ENCODE measurements around the gene CEP350.
"Not testable (repeated sequence)": the region's sequence is repeated elsewhere in the genome, so short reads cannot be mapped to it uniquely, and the experiment has no call there.

Gene CEP350

DNA sequence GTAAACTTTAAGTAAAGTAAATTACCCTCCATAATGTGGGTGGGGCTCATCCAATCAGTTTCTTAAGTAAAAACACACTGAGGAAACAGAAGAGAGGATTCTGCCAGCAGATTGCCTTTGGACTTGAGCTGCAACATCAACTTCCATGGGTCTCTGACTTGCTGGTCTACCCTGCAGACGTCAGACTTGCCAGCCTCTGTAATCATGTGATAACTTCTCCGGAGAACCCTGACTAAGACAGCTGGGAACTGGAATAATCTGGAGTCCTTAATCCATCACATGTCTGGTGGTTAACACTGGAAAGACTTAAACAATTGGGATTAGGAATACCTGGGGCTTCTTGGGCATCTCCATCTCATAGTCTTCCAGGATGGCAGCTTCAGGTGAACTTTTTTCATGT lies 13.2 kb upstream of the CEP350 start:
- no peak for DNase-seq

DNA sequence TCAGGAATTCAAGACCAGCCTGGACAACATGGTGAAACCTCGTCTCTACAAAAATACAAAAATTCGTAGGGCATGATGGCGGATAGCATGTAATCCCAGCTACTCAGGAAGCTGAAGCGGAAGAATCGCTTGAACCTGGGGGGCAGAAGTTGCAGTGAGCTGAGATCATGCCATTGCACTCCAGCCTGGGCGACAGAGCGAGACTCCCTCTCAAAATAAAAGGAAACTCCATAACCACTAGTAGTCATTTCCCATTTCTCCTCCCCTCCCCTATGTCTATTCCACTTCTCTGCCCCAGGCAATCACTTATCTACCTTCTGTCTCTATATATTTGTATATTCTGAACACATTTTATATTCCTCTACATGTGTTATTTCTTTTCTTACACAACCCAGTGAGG lies 4.0 kb upstream of the CEP350 start:
- no peak for DNase-seq

DNA sequence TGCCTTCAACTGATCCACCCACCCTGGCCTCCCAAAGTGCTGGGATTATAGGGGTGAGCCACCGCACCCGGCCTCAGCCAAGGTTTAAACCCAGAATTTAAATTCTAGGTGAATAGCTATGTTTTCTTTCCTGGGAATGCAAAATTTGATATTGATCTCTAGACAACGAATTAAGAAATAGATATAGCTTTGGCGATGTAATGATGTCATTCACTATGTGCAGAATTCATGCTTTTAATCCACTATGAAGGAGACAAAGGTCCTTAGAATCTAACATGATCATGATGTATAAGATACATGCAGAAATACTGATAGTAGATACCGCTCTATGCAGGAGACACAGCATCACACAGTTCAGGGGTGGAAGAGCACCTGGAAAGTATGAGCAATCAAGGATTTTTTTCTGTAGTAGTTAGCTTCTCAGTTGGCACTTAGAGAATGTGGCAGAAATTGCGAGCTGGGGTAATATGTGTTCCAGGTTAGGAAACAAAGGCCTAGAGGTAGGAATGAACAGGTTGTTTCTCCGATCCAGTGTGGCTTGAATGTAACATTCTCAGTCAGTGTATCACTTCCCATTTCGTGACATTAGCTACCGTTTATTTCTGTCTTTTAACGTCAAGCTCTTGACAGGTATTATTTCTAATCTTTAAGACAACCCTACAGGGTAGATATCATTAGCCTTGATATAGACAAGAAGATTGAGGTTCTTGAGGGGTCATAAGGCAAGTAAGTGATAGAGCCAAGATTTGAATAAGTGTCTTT lies 3.0 kb upstream of the CEP350 start:
- no peak for DNase-seq

DNA sequence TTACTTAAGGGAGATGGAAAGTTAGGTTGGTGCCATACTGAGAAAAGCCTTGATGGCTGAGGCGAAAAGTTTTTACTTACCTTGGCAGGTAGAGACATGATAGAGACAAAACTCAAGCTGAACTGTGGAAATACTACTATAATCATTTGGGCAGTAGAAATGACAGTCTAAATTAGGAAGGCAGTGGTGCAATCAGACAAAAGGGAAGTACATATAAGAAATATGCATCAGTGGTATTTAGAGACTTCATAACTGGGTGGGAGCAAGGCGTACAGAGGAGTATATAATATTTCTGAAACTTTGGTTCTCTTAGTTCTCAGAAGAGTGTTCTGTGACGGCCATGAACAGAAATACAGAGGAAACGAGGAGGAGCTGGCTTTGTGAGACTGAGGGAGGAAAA lies 2.4 kb upstream of the CEP350 start:
- DNase-seq, result no peak

DNA sequence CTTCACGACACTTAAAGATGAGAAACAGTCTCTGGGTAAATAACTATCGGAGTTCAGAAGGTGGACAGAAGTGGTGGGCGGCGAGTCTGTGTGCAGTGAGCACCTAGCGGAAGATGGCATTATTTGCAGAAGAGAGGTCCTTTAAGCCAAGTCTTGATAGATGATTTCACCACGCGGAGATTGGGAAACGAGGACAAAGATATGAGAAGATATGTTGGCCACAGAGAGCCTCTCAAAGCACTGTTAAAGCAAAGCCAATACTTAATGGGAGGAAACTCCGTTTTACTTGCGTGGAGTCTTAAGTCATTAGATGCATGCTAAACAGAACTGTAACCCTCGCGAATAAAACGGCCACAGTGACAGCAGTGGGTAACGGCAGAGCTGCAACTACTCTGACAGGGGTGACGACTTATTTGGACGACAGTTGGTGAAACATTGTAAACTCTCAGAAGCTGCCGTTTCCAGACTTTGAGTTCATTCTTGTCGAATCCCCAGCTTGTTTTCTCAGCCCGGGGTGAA lies 577 bp upstream of the CEP350 start:
- DNase-seq, result peak; percentile 33

DNA sequence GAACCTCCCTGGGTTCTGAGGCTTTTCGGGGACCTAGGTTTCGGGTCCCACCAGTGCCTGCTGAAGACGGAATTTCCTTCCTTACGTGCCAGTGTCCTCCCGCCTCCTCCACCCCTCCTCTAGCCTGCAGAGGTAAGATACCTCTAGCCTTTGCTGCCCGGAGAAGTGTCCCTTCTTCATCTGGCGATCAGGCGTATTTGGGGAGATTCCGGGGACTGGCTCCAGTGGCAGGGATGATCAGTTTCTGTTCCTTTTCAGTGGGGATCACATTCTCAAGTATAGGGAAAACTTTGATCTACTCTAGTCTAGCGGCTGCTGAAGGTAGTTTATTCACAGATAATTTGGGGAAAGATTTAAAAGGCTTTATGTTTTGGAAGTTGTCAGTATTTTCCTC lies 674 bp downstream of the CEP350 start:
- no peak for DNase-seq

DNA sequence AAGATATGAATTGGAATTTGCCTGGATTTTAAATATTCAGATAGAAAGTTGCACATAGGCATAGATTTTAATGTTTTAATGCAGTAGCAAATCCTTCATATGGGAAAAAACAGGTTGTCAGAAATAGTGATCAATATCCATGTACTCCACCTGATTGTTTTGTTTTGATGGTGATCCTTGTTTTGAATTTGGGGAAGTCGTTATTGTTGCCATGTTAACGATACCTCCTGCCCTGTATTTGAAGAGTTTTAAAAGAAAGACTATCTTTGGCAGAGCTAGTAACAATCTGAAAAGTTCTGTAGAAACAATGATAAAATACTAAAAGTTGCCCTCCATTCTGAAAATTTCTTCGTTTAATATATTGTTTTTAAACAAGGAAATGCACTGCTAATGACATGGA lies 1.1 kb downstream of the CEP350 start:
- no peak for DNase-seq

DNA sequence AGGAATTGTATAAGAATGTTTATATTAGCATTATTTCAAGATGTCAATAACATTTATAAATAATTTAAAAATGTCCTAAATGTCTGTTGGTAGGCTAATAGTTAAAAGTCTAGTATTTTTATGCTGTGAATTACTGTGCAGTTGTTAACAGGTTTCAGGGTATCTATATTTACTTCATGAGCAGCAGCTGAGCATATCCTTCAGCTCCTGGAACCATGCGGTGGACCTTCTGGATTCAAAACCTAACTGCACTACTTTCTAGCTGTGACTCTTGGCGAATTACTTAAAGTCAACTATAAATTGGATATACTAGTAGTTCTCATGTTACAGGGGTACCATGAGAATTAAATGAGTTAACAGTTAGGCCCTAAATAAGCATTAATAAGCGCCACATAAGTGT lies 3.7 kb downstream of the CEP350 start:
- no peak for DNase-seq

DNA sequence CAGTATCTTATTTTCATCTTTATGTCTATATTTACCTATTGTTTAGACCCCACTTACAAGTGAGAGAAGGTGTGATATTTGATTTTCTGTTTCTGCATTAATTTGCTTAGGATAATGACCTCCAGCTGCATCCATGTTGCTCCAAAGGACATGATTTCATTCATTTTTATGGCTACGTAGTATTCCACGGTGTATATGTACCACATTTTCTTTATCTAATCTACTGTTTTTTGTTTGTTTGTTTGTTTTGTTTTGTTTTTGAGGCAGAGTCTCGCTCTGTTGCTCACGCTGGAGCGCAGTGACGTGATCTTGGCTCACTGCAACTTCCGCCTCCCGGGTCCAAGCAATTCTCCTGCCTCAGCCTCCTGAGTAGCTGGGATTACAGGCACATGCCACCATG lies 7.6 kb downstream of the CEP350 start:
- DNase-seq, result not testable (repeated sequence)

DNA sequence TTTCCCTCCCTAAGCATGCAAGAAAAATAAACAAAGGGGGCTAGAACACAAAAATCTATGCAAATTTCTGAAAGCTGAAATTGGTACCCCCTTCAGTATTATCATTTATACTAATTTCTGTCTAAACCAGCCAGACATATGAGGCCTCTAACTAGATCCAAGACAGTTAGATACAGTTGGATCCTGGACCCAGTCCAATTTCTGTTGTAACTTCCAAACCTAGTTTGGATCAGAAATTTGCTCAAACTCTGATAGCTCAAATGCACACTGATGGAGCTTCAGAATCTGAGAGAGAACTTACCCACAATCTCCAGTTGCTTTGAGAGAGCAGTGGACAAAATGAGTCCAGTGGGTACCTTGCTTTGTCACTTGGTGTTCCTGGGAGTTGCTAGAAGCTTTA lies 11.9 kb downstream of the CEP350 start:
- DNase-seq, result no peak

DNA sequence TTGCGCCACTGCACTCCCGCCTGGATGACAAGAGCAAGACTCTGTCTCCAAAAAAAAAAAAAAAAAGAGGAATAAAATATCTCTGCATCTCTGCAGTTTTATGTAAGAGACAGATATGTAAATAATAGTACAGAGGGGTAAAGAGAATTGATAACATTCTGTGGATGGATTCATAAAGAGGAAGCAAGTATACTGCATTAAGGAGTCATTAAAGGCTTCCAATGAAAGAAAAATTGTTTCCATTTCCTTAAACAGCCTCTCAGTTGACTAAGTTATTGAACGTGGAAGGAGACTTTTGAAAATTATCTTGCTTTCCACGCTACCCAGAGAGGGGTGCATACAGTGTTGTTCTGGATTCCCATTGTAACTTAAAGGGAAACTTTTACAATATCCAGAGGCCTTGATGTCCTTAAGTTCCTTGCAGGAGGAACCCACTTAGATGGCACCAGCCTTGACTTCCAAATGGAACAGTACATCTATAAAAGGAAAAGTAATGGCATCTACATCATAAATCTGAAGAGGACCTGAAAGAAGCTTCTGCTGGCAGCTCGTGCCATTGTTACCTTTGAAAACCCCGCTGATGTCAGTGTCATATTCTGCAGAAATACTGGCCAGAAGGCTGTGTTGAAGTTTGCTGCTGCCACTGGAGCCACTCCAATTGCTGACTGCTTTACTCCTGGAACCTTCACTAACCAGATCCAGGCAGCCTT lies 13.8 kb downstream of the CEP350 start:
- no peak for DNase-seq

DNA sequence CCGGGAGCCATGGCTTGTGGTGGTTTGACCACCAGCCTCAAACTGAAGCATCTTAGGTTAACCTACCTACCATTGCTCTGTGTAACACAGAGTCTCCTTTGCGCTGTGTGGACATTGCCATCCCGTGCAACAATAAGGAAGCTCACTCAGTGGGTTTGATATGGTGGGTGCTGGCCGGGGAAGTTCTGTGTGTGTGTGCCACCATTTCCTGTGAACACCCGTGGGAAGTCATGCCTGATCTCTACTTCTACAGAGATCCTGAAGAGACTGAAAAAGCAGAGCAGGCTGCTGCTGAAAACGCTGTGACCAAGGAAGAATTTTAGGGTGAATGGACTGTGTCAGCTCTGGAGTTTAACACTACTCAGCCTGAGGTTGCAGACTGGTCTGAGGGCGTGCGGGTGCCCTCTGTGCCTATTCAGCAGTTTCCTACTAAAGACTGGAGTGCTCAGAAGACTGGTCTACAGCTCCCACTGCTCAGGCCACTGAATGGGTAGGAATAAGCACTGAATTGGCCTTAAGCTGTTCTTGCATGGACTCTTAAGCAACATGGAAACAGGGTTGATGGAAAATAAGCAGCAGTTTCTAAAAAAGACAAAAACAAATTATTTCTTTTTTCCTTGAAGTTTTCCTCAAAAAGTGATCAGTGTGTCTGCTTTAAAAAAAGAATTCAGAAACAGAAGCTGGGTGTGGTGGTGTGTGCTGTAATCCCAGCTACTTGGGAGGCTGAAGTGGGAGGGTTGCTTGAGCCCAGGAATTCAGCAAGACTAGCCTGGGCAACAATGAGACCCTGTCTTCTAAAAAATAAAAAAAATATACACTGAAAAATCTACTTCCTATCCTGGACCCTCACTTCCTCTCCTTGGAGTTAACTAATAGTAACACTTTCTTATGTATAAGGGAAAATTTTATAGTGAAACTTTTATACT lies 14.6 kb downstream of the CEP350 start:
- no peak for DNase-seq

DNA sequence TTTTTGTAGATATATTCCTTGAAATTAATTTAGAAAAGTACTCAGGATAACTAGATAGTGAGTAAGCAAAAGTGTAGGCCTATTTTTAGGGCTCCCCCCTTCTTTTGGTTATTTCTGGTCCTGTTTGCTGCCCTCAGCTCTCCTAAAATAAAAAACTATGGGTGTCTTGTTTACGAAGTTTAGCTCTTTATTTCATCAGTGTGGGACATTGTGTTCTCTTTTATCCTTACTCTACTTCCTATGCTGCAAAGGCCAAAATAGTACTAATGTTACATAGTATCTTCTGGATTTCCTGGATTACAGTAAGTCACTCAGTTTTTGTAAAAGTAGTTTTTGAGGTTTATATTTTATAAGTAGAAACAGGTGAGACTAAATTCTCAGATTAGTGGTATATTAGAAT lies 15.4 kb downstream of the CEP350 start:
- no peak for DNase-seq

DNA sequence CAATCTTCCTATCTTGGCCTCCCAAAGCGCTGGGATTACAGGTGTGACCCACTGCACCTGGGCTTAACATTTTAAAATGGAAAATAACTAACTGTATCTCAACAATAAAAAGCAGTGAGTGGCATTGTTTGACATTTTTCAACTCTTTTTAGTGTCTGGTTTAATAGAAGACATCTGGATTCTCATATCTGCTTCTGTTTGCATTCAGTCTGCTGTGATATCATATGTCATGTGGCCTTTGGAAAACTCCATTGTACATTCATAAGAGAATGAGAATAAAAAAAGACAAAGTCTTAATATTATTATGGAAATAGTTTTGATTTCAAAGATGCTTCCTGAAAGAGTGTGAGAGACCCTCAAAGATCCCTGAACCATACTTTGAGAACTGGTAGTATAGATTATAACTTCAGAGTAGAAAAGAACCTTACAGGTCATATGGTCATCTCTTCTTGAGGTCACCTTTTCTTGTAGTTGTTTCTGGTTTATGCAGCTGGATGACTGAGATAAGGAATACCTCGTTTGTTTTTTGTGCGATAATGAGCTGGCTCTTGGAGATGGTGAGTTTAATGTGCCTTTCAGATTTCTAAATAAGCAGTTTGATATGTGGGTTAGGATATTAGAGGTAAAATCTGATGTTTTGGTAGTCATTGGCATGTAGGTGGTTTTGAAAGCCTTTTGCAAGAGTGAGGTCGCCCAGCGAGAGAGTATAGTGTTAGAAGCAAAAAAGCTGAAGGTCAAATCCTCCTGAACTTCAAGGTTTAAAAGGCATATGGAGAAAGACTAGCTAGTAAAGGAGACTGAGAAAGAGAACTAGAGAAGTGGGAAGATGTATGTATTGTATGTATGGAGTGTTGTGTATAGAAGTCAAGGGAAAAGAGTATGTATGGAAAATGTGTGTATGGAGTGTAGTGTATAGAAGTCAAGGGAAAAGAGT lies 17.2 kb downstream of the CEP350 start:
- DNase-seq, result no peak

DNA sequence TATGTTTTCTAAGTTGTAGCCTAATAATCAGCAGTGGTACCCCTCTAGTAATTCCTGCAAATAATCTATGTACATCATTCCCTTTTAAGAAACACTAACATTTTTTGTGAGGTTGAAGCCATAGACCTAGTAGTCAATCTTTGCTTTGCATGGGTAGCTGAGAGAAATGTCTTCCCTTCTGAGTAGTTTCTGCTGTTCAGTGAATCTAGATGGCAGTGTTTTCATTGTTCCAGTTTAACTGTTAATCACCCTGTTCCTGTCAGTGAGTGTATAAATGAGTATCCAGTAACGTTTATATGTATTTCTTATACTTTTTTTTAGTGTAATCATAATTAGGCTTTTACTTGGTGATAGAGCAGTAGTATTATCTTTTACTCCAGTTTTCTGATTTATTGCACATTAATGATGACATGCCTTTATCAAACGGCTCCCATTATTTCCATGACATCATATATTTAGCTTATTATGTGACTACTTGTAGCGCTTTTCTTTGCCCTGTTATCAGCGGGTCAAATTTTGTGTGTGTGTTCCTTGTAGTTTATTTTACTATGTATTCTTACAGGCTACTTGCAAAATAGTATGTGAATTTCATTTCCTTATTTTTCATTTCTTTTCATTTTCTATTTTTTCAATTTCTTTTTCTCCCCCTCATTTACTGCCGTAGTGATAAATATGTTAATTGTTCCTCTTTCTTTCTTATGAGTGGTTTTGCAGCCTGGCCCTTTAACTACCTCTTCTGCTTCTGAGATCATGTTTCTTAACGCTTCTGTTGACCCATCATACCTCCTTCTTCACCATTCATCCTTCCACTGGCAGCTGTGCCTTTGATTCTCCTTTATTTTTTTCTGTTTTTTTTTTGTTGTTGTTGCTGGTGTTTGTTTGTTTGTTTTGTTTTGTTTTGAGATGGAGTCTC lies 18.8 kb downstream of the CEP350 start:
- no peak for DNase-seq

DNA sequence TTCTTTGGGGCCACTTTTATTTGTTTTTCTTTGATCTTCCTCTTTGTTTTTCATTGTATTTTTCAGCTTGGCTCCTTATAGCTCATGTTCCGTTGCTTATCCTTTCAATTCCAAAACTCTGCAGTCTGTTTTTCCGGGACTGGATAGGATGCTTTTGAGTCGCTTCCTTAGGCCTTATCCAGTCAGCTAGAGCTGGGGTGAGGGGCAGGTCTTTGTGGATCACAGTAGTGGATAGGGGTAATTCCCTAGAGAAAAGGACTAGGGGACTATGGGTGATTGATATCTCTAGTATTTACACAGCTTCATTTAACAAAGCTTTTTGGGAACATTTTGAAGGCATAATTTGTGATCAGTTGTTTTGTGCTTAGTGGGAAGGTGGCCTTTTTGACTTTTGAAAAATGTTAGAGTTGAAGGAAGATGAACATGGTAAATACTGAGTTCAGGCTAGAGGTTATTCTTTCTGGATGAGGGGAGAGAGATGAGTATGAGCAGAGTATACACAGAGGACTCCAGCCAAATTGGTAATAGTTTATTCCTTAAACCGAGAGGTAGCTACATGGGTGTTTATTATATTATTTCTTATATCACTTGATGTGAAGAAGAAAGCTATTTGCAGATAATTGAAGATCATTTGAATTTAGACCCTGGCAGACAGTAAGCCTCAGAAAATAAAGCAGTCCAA lies 22.5 kb downstream of the CEP350 start:
- DNase-seq, result no peak

DNA sequence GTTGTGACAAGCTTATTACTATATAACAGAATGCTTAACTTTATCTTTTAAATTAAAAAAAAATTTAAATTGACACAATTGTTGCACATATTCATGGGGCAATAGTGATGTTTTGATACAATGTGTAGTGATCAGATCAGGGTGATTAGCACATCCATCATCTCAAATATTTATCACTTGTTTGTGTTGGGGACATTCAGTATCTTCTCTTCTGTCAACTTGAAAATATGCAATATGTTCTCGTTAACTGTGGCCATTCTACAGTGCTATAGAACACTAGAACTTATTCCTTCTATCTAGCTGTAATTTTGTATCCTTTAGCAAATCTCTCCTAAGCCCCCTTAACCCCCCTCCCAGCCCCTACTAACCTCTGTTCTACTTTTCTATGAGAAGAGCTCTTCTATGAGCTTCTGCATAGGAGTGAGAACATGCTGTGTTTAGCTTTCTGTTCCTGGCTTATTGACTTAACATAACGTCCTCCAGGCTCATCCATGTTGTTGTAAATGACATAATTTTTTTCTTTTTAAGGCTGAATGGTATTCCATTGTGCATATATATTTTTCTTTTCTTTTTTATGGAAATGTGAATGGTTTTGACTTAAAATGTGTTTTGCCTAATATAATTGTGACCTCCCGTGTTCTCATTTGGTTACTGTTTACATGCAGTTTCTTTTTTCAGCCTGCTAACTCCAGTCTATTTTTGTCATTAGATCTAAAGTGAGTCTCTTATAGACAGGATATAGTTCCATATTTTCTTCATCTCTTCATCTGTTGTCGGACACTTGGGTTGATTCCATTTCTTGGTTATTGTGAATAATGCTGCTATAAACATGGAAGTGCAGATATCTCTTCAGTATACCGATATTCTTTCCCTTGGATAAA lies 23.8 kb downstream of the CEP350 start:
- DNase-seq, result no peak

DNA sequence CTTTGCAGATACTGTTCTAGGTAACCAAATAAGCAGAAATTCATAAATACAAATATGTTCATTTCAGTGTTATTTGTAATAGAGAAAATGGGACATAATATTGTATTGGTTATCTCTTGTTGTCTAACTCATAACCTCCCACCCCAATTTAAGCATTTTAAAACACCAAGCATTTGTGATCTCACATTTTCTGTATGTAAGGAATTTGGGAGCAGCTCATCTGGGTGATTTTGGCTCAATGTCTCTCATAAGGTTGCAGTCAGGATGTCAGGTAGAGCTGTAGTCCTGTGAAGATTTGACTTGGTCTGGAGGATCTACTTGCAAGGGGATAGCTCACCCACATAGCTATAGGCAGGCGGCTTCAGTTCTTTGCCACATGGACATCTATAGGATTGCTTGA lies 29.5 kb downstream of the CEP350 start:
- no peak for DNase-seq

DNA sequence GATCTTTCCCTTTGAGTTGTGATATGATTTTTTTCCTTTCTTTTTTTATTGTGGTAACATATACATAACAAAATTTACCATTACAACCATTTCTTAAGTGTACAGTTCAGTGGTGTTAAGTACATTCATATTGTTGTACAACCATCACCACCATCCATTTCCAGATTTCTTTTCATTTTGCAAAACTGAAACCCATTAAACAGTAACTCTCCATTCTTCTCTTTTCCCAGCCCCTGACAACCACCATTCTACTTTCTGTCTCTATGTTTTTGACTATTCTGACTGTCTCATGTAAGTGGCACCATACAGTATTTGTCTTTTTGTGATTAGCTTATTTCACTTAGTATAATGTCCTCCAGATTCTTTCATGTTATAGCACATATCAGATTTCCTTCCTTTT lies 30.3 kb downstream of the CEP350 start:
- no peak for DNase-seq

All from activated effector memory CD4-positive, alpha-beta T cell treated with Interleukin-2 at 50 U/mL for 16 hours (primary cell).